GM20000 (cell line): Measurements from ENCODE around the gene SLC35F4.

Experiments used
- DNase-seq: peaks from one replicate; pipeline ENCODE4 v3.0.0; 2012; ENCODE audit warnings: low spot score
- CTCF ChIP-seq: IDR thresholded peaks from 2 replicates; pipeline ENCODE4 v1.5.1; 2012; ENCODE audit warnings: mild to moderate bottlenecking, control low read depth; ENCODE audit errors: extremely low read depth, missing control alignments

The SLC35F4 gene

DNA sequence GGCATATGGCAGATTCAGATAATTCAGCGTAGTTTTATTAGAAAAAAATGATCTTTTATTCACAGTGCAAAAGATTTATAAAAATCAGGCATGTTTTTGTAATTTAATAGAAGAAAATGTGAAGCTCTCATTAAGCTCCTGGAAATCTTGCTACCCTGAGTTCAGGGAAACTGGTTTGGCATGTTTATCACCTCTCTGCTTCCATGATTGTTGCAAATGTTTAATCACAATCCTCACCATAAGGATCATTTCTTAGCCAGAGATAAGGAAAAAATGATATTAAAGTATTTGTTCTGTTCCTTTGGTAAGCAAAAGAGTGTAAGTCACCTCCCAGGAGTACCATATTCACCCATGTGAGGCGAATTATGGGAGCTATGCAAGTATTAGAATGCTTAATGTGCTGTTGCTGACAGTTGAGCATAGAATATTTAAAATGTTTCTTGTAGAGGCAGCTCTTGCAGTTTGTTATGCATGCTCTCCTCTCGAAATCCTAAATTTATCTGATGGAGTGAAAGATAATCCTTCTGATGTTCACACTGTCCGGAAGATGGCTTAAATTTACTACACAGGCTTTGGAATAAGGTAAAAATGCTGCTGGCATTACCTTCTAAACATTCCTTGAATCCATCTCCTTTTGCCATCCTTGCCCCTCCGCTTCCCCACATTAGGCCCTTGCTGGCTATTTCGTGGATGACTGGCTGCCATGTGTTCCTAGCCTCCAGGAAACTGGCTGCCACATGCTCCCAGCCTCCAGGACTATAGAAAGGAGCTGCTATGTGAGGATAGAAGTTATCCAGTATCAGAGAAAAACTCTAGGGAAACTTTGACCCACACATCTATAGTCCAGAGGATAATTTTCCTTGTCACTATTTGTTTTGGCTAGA lies 256.5 kb downstream of the SLC35F4 start:
- DNase-seq: no peak
- TF ChIP-seq CTCF: no peak

DNA sequence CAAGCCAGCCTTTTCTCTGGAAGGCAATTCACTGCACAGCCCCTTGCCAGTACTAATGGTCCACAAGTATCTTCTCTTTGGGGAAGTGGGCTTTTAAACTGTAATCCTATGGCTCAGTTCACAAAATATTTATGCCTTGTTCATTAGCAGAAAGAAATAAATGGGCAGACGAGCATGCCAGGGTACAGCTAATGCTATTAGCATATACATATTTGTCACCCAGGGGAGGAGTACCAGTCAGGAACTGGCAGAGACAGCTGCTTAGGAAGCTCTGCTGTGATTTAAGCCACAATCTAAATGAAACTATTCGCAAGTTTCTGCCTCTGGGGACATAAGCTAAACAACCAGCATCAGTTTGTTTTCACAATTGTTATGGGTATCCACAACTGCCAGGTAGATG lies 258.8 kb downstream of the SLC35F4 start:
- no peak for DNase-seq
- no peak for TF ChIP-seq CTCF

- TF ChIP-seq CTCF: no peak
- DNase-seq: no peak
Measured at GRCh38 chr14:57583396-57583795, 282.5 kb downstream of the SLC35F4 start.

DNA sequence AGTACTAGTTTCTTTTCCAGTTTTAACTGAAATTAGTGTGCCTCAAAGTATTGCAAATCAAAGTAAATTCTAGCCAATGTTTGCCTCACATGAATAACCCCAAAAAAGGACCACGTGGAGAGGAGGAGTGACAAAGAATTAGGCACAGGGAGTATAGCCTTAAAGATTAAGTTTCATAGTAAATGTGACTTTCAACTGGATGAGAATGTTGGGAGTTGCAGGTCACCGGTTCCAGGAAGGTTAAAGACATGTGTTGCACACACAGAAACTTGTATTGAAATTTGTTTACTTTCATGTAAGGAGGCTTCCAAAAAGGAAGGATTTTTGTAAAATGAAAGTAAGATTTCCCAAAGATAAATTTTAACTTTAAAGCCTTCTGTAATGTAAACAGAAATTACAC lies 283.1 kb downstream of the SLC35F4 start:
- no peak for TF ChIP-seq CTCF
- no peak for DNase-seq

DNA sequence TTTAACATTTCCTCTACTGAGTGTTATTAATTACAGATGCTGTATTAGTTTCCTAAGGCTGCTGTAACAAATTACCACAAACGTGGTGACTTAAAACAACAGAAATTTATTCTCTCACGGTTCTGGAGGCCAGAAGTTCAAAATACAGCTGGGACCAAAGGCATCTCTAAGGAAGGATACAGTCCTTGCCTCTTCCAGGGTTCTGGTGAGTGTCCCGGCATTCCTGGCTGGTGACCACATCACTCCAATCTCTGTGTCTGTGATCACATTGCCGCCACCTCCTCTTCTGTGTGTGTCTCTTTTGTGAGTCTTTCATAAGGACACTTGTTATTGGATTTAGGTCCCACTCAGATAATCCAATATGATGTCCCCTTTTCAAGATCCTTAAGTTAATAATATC lies 287.1 kb downstream of the SLC35F4 start:
- no peak for DNase-seq
- no peak for TF ChIP-seq CTCF

GRCh38 chr14:57576498-57576897 lies 289.4 kb downstream of the SLC35F4 start:
- DNase-seq: no peak
- no peak for TF ChIP-seq CTCF

GRCh38 chr14:57575482-57575881 lies 290.4 kb downstream of the SLC35F4 start:
- DNase-seq: no peak
- TF ChIP-seq CTCF: no peak
